Skin of body (tissue), 2 donors: ENCODE measurements around the gene EIF3L. TPM values are rescaled to one million over a fixed set of nuclear protein-coding genes. Genes with fewer than 3 reads are reported as not detected.

Experiments used
- DNase-seq: peaks from one replicate; lab custom pipeline; 2025; lab: John Stamatoyannopoulos, UW
- total RNA-seq: library from RNA; depleted of rRNA; stranded (reverse); fragments of >200 nt; gene quantifications from one replicate; pipeline ENCODE4 v1.2.3, GENCODE V29; 2014

EIF3L gene
- total RNA-seq, 1 donor from 2014 or later, result 384 TPM

GRCh38 chr22:37816543-37817180, 32.6 kb upstream of the EIF3L start:
- no peak for DNase-seq

GRCh38 chr22:37817705-37818408, 31.4 kb upstream of the EIF3L start:
- DNase-seq, result peak; percentile 58

GRCh38 chr22:37818409-37819104, 30.7 kb upstream of the EIF3L start:
- no peak for DNase-seq

GRCh38 chr22:37819105-37819433, 30.1 kb upstream of the EIF3L start:
- DNase-seq, result no peak

GRCh38 chr22:37820350-37820749, 28.9 kb upstream of the EIF3L start:
- DNase-seq, result no peak

- DNase-seq, result no peak
These were observed 27.0 kb upstream of the EIF3L start for GRCh38 chr22:37822079-37822833.

- no peak for DNase-seq
These were observed 25.9 kb upstream of the EIF3L start, which contains the start of gene GALR3 for GRCh38 chr22:37823134-37823985. Gene GALR3, plus strand, starts transcription at chr22:37823382. Its CDS starts 25 bp downstream, at chr22:37823407.

GRCh38 chr22:37824674-37825641, 24.3 kb upstream of the EIF3L start:
- no peak for DNase-seq

- peak; percentile 30 for DNase-seq
These were observed 22.2 kb upstream of the EIF3L start for GRCh38 chr22:37827056-37827455.

GRCh38 chr22:37830093-37830842, 19.0 kb upstream of the EIF3L start:
- no peak for DNase-seq

GRCh38 chr22:37831472-37831871, 17.7 kb upstream of the EIF3L start:
- DNase-seq, result no peak

- no peak for DNase-seq
These were observed 17.0 kb upstream of the EIF3L start for GRCh38 chr22:37832022-37832857.

GRCh38 chr22:37842015-37842793, 7.0 kb upstream of the EIF3L start:
- no peak for DNase-seq

GRCh38 chr22:37843741-37844089, 5.5 kb upstream of the EIF3L start:
- DNase-seq, result no peak

GRCh38 chr22:37844904-37845329, 4.3 kb upstream of the EIF3L start:
- no peak for DNase-seq

- DNase-seq, result no peak
These were observed 2.8 kb upstream of the EIF3L start for GRCh38 chr22:37846433-37846832.

- DNase-seq, result no peak
These were observed 581 bp upstream of the EIF3L start for GRCh38 chr22:37848587-37849088.
